Islet of Langerhans (tissue), 1 donor: ENCODE measurements around the gene RRP36.
"Not testable (repeated sequence)": the region's sequence is repeated elsewhere in the genome, so short reads cannot be mapped to it uniquely, and the experiment has no call there.

Experiments used
- FAIRE-seq: peaks from one replicate; lab custom pipeline; 2011; peaks lifted over from hg19 to GRCh38; lab: Jason Lieb, UNC

RRP36 gene

GRCh38 chr6:43040542-43041257 is 19.3 kb downstream of the RRP36 start:
- no peak for FAIRE-seq

- not testable (repeated sequence) for FAIRE-seq
Measured at GRCh38 chr6:43041475-43041874, 20.1 kb downstream of the RRP36 start.

- no peak for FAIRE-seq
Measured at GRCh38 chr6:43043310-43043709, 21.9 kb downstream of the RRP36 start.

- FAIRE-seq: no peak
Measured at GRCh38 chr6:43045371-43045930, 24.0 kb downstream of the RRP36 start.

- no peak for FAIRE-seq
Measured at GRCh38 chr6:43047998-43048397, 26.6 kb downstream of the RRP36 start.

GRCh38 chr6:43050981-43051380 is 29.6 kb downstream of the RRP36 start:
- FAIRE-seq: no peak

- FAIRE-seq: no peak
Measured at GRCh38 chr6:43052225-43052841, 30.9 kb downstream of the RRP36 start.

- no peak for FAIRE-seq
Measured at GRCh38 chr6:43052842-43053544, 31.6 kb downstream of the RRP36 start.

- FAIRE-seq: no peak
Measured at GRCh38 chr6:43053545-43054205, 32.3 kb downstream of the RRP36 start, which contains the start of gene CUL7. Gene CUL7, minus strand, starts transcription at chr6:43053851. Its CDS starts 1,063 bp downstream, at chr6:43052788.

GRCh38 chr6:43054206-43054943 is 33.0 kb downstream of the RRP36 start:
- FAIRE-seq: no peak

GRCh38 chr6:43055966-43056365 is 34.5 kb downstream of the RRP36 start:
- FAIRE-seq: no peak

- FAIRE-seq: no peak
Measured at GRCh38 chr6:43058531-43058930, 37.1 kb downstream of the RRP36 start.

- peak; percentile 61 for FAIRE-seq
Measured at GRCh38 chr6:43059168-43060033, 38.0 kb downstream of the RRP36 start, which contains the start of the genes KLC4 and MRPL2. Gene KLC4, plus strand, starts transcription at chr6:43059631. Its CDS starts 1,705 bp downstream, at chr6:43061336. Gene MRPL2, minus strand, starts transcription at chr6:43059434. Its CDS starts 53 bp downstream, at chr6:43059381.

GRCh38 chr6:43060034-43060754 is 38.8 kb downstream of the RRP36 start:
- FAIRE-seq: no peak

GRCh38 chr6:43060755-43061633 is 39.6 kb downstream of the RRP36 start:
- FAIRE-seq: no peak

- no peak for FAIRE-seq
Measured at GRCh38 chr6:43061861-43062260, 40.4 kb downstream of the RRP36 start.

- FAIRE-seq: no peak
Measured at GRCh38 chr6:43062818-43063217, 41.4 kb downstream of the RRP36 start.

- no peak for FAIRE-seq
Measured at GRCh38 chr6:43070028-43070632, 48.7 kb downstream of the RRP36 start.
